Stimulated activated CD4-positive, alpha-beta T cell treated with anti-CD3 and anti-CD28 coated beads, Interleukin-12 subunit alpha, Interleukin-12 subunit beta, amount 100 ng/mL, for 48 hours (primary cell): ENCODE measurements around the gene UPF3A.
A peak's percentile ranks its signal among the peaks of the same experiment; 100 is the strongest.
"Not testable (repeated sequence)": the region's sequence is repeated elsewhere in the genome, so short reads cannot be mapped to it uniquely, and the experiment has no call there.

Experiments
- DNase-seq, 3 donors: peaks; one replicate each; pipeline ENCODE4 v3.0.0-alpha.2; 2020; ENCODE audit warnings: low read depth in 2 of 3, low spot score in 1 of 3

The UPF3A gene

GRCh38 chr13:114263578-114263977, 17.8 kb upstream of the UPF3A start:
- no peak for DNase-seq

- not testable (repeated sequence) for DNase-seq
Measured at GRCh38 chr13:114264313-114264712, 17.1 kb upstream of the UPF3A start.

- no peak for DNase-seq
Measured at GRCh38 chr13:114264886-114265611, 16.4 kb upstream of the UPF3A start.

- DNase-seq, result no peak
Measured at GRCh38 chr13:114266241-114266640, 15.2 kb upstream of the UPF3A start.

DNA sequence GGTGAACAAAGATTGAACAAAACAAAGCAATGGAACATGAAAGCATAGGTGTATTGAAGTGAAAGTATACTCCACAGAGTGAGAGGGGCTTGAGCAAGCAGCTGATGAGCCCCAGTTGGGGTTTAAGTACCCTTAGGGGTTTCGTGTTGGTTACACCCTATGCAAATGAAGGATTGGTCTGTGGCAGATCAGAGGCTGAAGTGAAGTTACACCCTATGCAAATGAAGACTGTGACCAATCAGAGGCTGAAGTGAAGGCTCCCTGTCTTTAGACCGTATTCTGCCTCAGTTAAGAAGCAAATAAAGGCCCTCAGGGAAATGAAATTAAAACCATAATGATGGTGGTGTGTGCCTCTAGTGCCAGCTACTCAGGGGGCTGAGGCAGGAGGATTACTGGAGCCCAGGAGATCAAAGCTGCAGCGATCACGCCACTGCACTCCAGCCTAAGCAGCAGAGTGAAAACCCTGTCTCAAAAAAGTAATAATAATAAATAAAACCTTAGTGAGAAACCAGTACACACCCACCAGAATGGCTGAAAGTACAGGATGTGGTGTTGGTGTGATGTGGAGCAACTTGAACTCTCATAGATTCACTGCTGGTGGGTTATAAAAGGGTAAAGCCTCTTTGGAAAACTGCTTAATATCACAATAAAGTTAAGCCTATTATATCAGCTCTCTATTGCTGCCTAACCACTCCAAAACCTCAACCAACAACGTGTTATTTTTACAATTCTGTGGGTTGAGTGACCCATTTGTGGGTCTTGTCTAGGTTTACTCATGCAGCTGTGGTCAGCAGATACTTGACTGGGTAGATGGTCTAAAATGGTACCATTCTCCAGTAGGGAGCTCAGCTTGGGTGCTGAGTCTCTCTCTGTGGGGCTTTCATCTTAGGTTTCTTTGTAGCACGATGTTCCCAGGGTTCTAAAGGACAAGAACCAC, 12.8 kb upstream of the UPF3A start:
- no peak for DNase-seq

- DNase-seq, result no peak
Measured at GRCh38 chr13:114269281-114269770, 12.1 kb upstream of the UPF3A start.

GRCh38 chr13:114272977-114273376, 8.4 kb upstream of the UPF3A start:
- DNase-seq, result no peak

DNA sequence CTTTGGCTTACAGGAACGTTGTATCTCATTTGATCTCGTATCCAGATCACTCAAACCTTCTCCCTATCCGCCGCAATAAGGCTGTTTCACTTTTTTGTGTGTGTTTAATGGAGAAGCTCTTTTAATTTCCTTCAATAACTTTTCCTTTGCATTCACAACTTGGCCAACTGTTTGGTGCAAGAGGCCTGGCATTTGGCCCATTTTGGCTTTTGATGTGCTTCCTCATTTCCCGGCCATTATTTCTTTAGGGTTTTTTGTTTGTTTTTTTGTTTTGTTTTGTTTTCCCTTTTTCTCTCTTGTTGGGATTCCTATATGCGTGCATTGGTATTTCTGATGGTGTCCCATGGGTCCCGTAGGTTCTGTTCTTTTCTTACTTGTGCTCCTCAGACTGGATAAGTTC, 6.1 kb upstream of the UPF3A start:
- no peak for DNase-seq

- no peak for DNase-seq
Measured at GRCh38 chr13:114279146-114279545, 2.3 kb upstream of the UPF3A start.

- DNase-seq, result no peak
Measured at GRCh38 chr13:114279758-114280355, 1.5 kb upstream of the UPF3A start.

DNA sequence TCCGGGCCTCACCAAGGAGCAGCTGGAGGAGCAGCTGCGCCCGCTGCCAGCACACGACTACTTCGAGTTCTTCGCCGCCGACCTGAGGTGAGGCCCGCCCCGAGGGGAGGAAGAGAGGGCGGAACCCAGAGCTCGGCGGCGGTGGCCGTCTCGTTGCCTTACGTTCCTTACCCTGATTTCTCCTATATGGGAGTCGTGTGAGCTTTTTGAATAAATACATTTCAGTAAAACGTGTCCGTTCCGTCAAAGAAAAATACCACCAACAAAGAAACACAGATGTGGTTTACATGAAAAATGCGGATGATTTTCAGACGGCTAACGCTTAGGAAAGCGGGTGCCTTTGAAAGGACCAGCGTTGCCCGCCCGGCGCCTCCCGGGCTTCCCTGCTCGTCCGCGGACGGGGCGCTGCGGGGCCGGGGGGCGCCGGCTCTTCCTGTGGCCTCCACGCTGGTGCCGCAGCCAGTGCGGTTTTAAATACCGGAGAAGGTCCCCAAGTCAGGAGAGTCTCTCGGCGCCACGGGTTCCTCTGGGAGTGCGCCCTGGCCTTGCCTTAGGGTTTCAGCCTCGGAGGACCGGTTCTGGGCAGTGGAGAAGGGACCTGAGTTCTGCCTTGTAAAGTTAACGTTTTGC, 755 bp downstream of the UPF3A start:
- peak; percentile 2 to 49 (median 21) for DNase-seq

GRCh38 chr13:114283576-114283975, 2.2 kb downstream of the UPF3A start:
- no peak for DNase-seq

DNA sequence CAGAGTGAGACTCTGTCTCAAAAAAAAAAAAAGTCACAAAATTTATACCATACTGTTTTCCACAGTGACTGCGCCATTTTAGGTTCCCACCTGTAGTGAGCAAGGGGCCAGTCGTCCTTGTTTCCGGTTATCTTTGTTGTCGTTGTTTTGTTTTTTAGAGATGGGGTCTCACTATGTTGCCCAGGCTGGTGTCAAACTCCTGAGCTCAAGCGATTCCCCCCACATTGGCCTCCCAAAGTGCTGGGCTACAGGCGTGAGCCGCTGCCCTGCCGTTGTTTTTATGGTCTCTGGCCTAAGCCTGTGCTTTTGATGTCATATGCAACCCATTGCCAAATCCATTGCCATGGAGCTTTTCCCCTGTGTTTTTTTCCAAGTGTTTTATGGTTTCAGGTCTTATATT, 3.3 kb downstream of the UPF3A start:
- DNase-seq, result no peak

- DNase-seq, result no peak
Measured at GRCh38 chr13:114285166-114285808, 3.9 kb downstream of the UPF3A start.

DNA sequence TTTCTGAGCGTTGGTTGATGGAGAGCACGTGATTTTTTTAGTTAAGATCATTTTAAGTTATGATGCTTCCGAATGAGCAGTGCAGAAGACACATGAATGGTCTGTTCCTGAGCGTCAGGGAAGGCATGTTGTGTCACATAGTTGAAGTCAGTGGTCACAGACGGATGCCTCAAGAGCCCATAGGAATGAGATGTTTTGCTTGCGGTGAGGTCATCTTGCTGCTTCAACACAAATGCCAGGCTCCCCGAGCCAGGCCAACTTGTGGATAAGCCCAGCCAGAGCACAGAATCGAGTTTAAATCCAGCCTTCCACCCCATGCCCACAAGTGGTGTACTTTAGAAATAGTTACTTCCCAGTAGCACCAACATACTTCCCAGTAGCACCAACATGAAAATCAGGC, 5.4 kb downstream of the UPF3A start:
- no peak for DNase-seq

- DNase-seq, result no peak
Measured at GRCh38 chr13:114288157-114288591, 6.8 kb downstream of the UPF3A start.

DNA sequence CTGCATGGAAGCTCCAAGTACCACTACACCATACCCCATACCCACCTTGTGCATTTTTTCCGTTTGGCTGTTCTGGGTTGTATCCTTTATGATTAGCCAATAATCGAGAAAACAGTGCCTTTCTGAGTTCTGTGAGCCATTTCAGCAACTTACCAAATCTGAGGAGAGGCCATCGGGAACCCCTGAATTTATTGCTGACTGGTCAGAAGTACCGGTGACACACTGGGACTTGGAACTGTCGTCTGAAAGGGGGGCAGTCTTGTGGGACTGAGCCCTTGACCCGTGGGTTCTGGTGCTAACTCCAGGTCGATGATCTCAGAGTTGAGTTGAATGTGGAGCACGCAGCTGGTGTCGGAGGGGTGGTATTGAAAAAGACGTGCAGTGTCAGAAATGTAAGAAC, 15.0 kb downstream of the UPF3A start:
- no peak for DNase-seq

- DNase-seq, result no peak
Measured at GRCh38 chr13:114296902-114297301, 15.5 kb downstream of the UPF3A start.

DNA sequence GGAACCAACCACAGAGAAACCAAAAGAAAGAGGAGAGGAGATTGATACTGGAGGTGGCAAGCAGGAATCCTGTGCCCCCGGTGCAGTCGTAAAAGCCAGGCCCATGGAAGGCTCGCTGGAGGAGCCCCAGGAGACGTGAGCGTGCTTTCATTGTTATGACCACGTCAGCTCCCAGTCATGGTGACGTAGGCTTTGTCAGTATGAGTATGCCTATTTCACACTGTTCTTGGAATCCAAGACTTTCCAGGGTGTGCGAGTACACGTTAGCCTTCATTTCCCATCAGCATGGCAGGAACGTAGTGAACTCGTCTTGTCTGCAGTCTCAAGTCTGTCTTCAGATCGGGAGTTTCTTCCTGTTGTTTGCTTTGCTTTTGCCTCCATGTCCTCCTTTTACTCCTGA, 17.5 kb downstream of the UPF3A start:
- no peak for DNase-seq

DNA sequence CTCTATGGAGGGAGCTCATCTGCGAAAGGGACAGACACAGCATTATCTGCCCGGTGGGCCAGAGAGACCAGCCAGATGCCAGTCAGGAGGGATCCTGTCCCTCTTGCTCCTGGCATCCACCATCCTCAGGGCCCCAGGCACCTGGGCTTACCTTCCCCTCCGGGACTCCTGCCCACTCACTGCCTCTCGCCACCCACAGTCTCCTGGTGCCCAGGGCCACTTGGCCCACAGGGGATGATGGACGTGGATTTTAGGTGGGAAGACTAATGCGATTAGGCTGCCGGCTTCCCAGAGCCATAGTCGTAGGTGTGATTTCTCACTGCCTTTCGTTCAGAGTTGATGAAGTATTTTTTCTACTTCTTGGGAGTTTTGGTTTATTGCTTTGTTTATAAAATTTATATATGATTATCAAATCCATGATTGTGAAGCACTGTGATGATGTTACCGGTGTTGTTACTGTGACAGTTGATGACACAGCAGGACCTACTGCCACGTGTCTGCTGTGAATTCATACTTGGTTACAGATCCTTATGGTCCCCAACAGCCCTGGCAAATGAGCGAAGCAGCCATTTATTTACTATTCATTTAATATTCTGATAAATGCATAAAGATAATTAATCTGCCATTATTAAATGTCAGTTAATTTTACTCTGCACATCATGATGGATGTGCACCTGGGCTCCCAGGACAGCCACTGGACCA, 18.4 kb downstream of the UPF3A start:
- no peak for DNase-seq
